H54 (cell line): Measurements from ENCODE around the gene RANBP17.
"Not testable (repeated sequence)": the region's sequence is repeated elsewhere in the genome, so short reads cannot be mapped to it uniquely, and the experiment has no call there.

Experiments used
- DNase-seq: peaks from one replicate; pipeline ENCODE4 v3.0.0; 2011; ENCODE audit warnings: low spot score, mixed read lengths; ENCODE audit not compliant: insufficient read length
- FAIRE-seq: peaks from 3 replicates; lab custom pipeline; 2011; peaks lifted over from hg19 to GRCh38; lab: Jason Lieb, UNC
- POLR2A ChIP-seq: IDR thresholded peaks from 2 replicates; pipeline ENCODE4 v1.6.1; 2011; ENCODE audit warnings: low read depth, mild to moderate bottlenecking, low read length

Gene RANBP17

GRCh38 chr5:170854566-170854965 lies 7.3 kb upstream of the RANBP17 start:
- no peak for DNase-seq
- TF ChIP-seq POLR2A: no peak
- no peak for FAIRE-seq

- FAIRE-seq: no peak
- TF ChIP-seq POLR2A: no peak
- no peak for DNase-seq
Observed at GRCh38 chr5:170857066-170857465, 4.8 kb upstream of the RANBP17 start.

- no peak for TF ChIP-seq POLR2A
- FAIRE-seq: no peak
- DNase-seq: no peak
Observed at GRCh38 chr5:170860415-170860814, 1.4 kb upstream of the RANBP17 start.

- TF ChIP-seq POLR2A: no peak
- DNase-seq (no peak), FAIRE-seq (no peak)
Observed at GRCh38 chr5:170860818-170861666, 776 bp upstream of the RANBP17 start.

- no peak for DNase-seq
- no peak for TF ChIP-seq POLR2A
- no peak for FAIRE-seq
Observed at GRCh38 chr5:170861667-170861916, 226 bp upstream of the RANBP17 start.

GRCh38 chr5:170863646-170864045 lies 1.8 kb downstream of the RANBP17 start:
- DNase-seq (no peak), FAIRE-seq (no peak)
- no peak for TF ChIP-seq POLR2A

- DNase-seq: no peak
- no peak for FAIRE-seq
- no peak for TF ChIP-seq POLR2A
Observed at GRCh38 chr5:170865622-170866021, 3.8 kb downstream of the RANBP17 start.

- DNase-seq (no peak), FAIRE-seq (no peak)
- no peak for TF ChIP-seq POLR2A
Observed at GRCh38 chr5:170867825-170868224, 6.0 kb downstream of the RANBP17 start.

GRCh38 chr5:170870390-170870789 lies 8.6 kb downstream of the RANBP17 start:
- not testable (repeated sequence) for DNase-seq, FAIRE-seq

- DNase-seq (no peak), FAIRE-seq (no peak)
- TF ChIP-seq POLR2A: no peak
Observed at GRCh38 chr5:170874017-170874416, 12.2 kb downstream of the RANBP17 start.

GRCh38 chr5:170875811-170876210 lies 14.0 kb downstream of the RANBP17 start:
- TF ChIP-seq POLR2A: no peak
- no peak for DNase-seq
- no peak for FAIRE-seq

- FAIRE-seq (no peak), DNase-seq (no peak)
- no peak for TF ChIP-seq POLR2A
Observed at GRCh38 chr5:170880084-170880483, 18.3 kb downstream of the RANBP17 start.

GRCh38 chr5:170882345-170882744 lies 20.5 kb downstream of the RANBP17 start:
- no peak for TF ChIP-seq POLR2A
- no peak for DNase-seq
- FAIRE-seq: no peak

- FAIRE-seq (no peak), DNase-seq (no peak)
Observed at GRCh38 chr5:170885256-170885655, 23.4 kb downstream of the RANBP17 start.

GRCh38 chr5:170885809-170886208 lies 24.0 kb downstream of the RANBP17 start:
- DNase-seq (no peak), FAIRE-seq (no peak)
- no peak for TF ChIP-seq POLR2A

More at GRCh38 chr5:170885256-170885655, 23.4 kb downstream of the RANBP17 start:
- no peak for TF ChIP-seq POLR2A
